ENCODE data around the gene ZBTB25. TPM values are rescaled to one million over a fixed set of nuclear protein-coding genes. Genes with fewer than 3 reads are reported as not detected.

ZBTB25 gene
- total RNA-seq, 1 donor from 2014 or later = 2.9 TPM

DNA sequence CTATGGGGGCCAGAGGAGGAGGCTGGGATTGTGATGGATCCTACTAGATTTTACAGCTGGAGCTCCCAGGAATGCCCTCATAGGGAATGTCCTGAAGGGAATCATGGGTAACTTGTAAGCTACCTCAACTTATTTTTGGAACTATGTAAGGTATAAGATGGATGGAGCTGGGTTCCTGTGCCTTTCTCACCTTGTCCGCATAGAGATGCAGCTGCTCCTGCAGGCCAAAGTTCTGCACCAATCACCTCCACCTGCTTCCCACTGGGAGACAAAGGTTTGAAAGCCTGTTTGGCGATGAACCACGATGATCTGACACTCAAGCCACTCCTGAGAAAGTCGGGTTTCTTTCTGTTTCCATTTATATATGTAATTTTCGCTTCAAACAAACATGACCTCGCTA is 39.0 kb downstream of the ZBTB25 start:
- no peak for DNase-seq (ENCODE audit: low spot score in 2 of 2)
- no peaks in the 10 kb centered on the region for H3K9me3 ChIP-seq
- no peaks in the 10 kb centered on the region for H3K36me3 ChIP-seq
- no peaks in the 10 kb centered on the region for H3K27me3 ChIP-seq
- TF ChIP-seq, protein P1, sequence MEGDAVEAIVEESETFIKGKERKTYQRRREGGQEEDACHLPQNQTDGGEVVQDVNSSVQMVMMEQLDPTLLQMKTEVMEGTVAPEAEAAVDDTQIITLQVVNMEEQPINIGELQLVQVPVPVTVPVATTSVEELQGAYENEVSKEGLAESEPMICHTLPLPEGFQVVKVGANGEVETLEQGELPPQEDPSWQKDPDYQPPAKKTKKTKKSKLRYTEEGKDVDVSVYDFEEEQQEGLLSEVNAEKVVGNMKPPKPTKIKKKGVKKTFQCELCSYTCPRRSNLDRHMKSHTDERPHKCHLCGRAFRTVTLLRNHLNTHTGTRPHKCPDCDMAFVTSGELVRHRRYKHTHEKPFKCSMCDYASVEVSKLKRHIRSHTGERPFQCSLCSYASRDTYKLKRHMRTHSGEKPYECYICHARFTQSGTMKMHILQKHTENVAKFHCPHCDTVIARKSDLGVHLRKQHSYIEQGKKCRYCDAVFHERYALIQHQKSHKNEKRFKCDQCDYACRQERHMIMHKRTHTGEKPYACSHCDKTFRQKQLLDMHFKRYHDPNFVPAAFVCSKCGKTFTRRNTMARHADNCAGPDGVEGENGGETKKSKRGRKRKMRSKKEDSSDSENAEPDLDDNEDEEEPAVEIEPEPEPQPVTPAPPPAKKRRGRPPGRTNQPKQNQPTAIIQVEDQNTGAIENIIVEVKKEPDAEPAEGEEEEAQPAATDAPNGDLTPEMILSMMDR (IDR thresholded peaks at IDR 0.05) = no peak
- H3K4me3 ChIP-seq = peak overlapping the region; percentile 76 to 82
- H3K27ac ChIP-seq = peak overlapping the region in 1 of 2 donors; percentile 79
- peaks cover 0 to 3% of the 10 kb centered on the region in 2 donors for H3K4me1 ChIP-seq
- intact Hi-C loops (cut with DNase I) = loop anchor here (2.0 kb wide), 2 partner anchors 20 to 34 kb away; no protein-coding TSS in a partner anchor

- TF ChIP-seq, protein P1 (IDR thresholded peaks at IDR 0.05) = no peak
- H3K9me3 ChIP-seq = no peaks in the 10 kb centered on the region
- no peak overlapping the region for H3K27ac ChIP-seq
- DNase-seq (ENCODE audit: low spot score in 2 of 2) = no peak
- H3K4me3 ChIP-seq = no peak overlapping the region
- no peaks in the 10 kb centered on the region for H3K27me3 ChIP-seq
- intact Hi-C loops (cut with DNase I) = loop anchor here (2.0 kb wide), 2 partner anchors 19 to 33 kb away; no protein-coding TSS in a partner anchor
- no peaks in the 10 kb centered on the region for H3K36me3 ChIP-seq
- peaks cover 0 to 3% of the 10 kb centered on the region in 2 donors for H3K4me1 ChIP-seq
These were observed 39.8 kb downstream of the ZBTB25 start for GRCh38 chr14:64463873-64464272.

- intact Hi-C loops (cut with DNase I) = no loop called here
- no peaks in the 10 kb centered on the region for H3K27me3 ChIP-seq
- H3K36me3 ChIP-seq = peaks cover 0 to 5% of the 10 kb centered on the region in 2 donors
- TF ChIP-seq, protein P1 (IDR thresholded peaks at IDR 0.05) = no peak
- no peaks in the 10 kb centered on the region for H3K9me3 ChIP-seq
- no peak overlapping the region for H3K27ac ChIP-seq
- peaks cover 0 to 3% of the 10 kb centered on the region in 2 donors for H3K4me1 ChIP-seq
- H3K4me3 ChIP-seq = no peak overlapping the region
- no peak for DNase-seq (ENCODE audit: low spot score in 2 of 2)
These were observed 40.4 kb downstream of the ZBTB25 start for GRCh38 chr14:64463195-64463594.

DNA sequence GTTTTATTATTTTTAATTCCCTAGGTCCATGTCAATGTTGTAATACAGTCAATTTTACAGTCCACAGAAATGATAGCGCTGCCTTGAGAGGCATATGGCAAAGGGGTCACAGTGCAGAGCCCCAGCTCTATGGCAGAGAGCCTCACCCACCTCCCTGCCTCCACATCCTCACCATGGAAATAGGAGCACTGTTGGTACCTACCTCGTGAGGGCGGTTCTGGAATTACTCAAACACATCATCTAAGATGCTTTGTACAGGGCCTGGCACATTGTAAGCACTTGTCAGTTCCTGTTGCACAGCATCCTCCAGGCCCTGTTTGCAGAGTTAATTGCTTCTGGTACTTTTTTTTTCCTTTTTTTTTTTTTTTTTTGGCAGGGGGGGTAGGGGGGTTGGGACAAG is 42.4 kb downstream of the ZBTB25 start:
- Histone ChIP-seq H3K4me3 (no peak overlapping the region), H3K4me1 (peaks cover 0 to 3% of the 10 kb centered on the region in 2 donors), H3K27ac (no peak overlapping the region), H3K36me3 (peaks cover 0 to 8% of the 10 kb centered on the region in 2 donors), H3K9me3 (no peaks in the 10 kb centered on the region), H3K27me3 (no peaks in the 10 kb centered on the region)
- no peak for DNase-seq (ENCODE audit: low spot score in 2 of 2)
- TF ChIP-seq, protein P1 (IDR thresholded peaks at IDR 0.05) = no peak
- intact Hi-C loops (cut with DNase I) = no loop called here

DNA sequence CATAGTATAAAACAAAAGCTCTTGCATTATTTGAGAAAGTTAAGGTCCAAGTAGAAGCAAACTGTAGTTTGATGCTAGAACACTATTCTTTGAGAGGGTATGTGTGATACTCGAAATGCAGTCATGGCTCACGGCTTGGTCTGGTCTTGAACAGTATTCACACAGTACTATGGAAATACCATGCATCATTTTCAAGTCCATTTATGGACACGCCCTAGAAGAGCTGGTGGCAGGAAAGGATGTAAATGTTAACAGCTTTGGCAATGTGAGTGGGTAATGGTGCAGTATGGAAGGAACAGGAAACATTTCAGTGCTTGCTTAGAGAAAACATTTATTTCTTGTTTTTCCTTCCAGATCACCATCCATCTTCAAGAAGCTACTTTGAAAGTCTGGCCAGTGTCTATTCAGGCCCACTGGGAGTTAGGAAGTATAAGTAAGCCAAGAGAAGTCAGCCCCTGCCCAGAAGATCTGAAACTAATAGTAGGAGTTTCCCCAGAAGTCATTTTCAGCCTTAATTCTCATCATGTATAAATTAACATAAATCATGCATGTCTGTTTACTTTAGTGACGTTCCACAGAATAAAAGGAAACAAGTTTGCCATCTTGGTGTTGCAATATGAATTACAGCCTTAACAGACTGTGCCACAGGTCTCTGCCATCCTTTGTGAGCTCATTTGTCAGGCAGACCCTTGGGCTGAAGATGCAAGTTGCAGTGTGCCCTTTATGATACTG is 44.1 kb downstream of the ZBTB25 start:
- no peaks in the 10 kb centered on the region for H3K9me3 ChIP-seq
- no peaks in the 10 kb centered on the region for H3K27me3 ChIP-seq
- peaks cover 0 to 2% of the 10 kb centered on the region in 2 donors for H3K4me1 ChIP-seq
- peaks cover 14 to 20% of the 10 kb centered on the region in 2 donors for H3K36me3 ChIP-seq
- H3K27ac ChIP-seq = no peak overlapping the region
- DNase-seq (ENCODE audit: low spot score in 2 of 2) = no peak
- intact Hi-C loops (cut with DNase I) = no loop called here
- TF ChIP-seq, protein P1 (IDR thresholded peaks at IDR 0.05) = no peak
- no peak overlapping the region for H3K4me3 ChIP-seq

All from ascending aorta (tissue), 2 donors.